Measurements from ENCODE around the gene KIF17.
"Not testable (repeated sequence)": the region's sequence is repeated elsewhere in the genome, so short reads cannot be mapped to it uniquely, and the experiment has no call there.

The KIF17 gene

DNA sequence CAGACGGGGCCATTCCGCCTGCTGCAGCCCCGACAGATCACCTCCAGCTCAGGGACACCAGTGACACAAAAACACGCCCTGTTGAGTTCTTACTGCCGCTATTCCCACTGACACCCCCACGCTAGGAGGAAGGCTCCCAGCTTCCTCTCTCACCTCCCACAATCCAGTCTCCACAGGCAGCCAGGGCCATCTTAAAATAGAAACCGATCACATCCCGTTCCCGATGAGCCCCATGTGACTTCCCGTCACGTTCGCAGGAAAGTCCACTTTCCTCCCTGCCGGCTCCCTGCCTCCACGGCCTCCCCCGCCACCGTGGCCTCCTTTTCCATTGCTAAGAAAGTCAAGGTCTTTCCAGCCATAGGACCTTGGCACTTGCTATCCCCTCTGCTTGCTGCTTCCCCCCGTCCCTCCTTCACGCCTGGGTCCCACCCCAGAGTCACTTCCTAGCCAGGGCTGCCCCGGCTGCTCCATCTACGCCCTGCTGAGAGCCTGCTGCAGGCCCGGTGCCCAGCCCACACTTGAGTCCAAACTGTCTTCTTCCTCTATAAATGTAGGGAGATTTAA is 32.6 kb downstream of the KIF17 start:
- no peak for DNase-seq

DNA sequence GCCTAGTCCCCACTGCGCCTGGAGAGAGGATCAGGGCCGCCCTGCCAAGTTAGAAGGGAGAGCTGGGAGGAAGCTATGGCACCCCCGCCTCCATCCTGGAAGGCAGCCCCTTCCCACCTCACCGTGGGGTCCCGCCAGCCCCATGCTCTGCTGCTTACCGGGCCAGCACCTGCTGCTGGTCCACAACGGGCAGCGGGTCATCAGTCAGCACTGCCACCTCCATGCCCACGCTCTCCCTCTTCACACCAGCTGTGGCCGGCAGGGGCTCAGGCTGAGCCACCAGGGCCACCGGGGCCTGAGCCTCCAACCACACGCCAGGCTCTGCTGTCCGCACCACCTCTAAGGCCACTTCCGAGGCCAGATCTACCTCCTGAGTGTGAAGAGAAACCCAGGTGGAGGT is 33.2 kb downstream of the KIF17 start:
- DNase-seq = no peak

DNA sequence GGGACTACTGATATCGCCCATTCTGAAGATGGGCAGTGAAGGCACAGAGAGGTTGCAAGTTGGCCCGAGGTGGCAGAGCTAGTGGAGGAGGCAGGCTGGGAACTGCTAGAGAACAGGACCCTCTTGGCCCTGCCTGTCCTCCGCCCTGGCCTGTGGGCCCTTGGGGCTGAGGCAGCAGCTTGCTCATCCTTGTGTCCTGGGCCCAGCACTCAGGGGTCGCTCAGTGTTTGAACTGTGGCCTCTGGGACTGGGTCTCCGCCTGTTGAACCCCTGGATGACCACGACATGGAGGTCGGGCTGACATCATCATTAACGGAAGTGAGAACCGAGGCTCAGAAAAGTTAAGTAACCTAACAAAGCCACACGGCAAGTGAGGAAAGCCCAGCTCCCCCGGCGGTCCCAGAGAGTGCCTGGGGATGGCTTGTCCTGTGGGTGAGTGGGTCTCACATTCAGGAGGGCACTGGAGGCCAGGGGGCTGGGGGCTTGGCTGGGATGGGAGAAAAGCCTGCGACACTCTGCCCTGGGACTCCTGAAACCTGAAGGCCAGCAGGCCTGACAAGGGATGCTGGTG is 33.7 kb downstream of the KIF17 start:
- no peak for DNase-seq

DNA sequence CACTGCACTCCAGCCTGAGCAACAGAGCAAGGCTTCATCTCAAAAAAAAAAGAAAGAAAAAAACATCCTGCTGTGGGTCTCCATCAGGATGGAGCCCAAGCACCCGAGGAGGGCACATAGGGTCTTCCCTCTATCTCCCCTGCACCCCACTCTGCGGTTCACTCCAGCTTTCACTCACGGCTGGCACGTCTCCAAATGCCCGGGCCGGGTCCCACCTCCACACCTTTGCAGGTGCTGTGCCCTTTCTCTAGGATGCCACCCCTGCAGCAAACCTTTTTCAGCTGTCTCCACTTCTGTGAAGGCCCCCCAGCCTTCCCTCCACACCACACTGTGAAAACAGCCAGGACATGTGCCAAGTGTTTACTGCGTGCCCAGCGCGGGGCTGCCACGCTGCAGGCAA is 34.2 kb downstream of the KIF17 start:
- no peak for DNase-seq

DNA sequence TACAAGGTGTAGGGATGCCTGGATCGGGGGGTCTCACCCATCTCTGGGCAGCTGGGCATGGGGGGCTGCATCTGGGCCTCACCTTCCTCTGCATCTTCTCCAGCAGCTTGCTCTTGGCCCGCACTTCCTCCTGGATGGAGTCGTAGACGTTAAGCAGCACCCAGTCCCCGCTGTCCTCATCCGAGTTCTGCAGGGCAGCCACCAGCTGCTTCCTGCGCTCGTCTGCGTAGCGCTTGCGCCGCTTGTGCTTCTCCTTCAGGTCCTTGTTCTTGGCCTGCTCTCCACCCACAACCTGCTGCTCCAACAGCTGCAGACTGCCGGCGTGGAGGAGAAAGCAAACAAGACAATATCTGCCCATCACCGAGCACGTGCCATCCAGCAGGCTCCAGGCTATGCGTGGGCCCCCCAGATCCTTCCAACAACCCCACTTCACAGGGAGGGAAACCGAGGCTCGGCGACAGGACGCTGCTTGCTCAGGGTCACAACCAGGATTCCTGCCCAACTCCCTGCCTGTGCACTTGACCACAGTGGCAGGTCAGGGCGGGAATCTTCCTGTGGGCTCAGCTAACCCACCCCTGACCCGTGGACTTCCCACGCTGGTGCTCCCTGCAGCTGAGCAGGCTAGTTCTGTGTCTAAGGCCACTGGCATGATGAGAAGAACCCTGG is 35.1 kb downstream of the KIF17 start:
- no peak for DNase-seq

DNA sequence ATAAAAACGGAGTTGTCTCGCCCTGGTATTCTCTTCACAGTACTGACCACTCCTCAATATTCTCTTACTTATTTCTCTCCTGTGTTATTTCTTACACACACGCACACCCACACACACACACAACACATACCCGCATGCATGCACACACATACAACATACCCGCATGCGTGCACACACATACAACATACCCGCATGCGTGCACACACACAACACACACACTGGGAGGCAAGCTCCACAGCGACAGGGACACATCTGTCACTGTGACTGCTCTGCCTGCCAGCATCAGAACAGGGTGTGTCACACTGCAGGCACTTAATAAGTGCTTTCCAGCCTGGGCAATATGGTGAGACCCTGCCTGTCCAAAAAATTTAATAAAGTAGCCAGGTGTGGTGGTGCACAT is 35.8 kb downstream of the KIF17 start:
- no peak for DNase-seq

- DNase-seq = no peak
These were observed 37.5 kb downstream of the KIF17 start for GRCh38 chr1:20680269-20680668.

DNA sequence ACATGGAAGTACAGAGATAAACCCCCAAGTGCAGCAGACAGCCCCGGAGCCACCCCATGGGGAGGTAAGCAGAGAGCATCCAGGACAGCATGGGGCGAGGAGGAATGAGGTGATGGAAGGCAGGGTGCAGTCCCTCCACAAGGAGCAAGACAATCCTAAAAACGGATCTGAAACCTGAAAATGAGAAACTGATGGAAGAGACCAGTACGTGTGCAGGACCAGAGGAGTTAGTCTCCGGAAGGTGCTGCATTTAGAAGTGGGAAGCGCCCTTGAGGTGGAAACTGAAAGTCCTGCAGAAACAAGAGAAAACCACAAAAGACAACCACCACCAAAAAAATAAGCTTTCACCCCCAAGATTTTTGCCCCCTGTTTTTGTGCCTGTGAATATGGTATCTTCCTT is 39.2 kb downstream of the KIF17 start:
- no peak for DNase-seq

DNA sequence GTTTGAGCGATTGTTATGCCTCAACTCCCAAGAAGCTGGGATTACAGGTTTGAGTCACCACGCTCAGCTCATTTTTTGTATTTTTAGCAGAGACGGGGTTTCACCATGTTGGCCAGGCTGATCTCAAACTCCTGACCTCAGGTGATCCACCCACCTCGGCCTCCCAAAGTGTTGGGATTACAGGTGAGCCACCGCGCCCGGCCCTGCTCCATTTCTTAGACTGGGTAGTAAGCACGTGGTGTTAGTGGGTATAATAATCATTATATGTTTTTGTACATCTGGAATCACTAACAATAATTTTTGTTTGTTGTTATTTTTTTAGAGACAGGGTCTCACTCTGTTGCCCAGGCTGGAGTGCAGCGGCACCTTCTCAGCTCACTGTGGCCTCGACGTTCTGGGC is 44.2 kb downstream of the KIF17 start:
- not testable (repeated sequence) for DNase-seq

DNA sequence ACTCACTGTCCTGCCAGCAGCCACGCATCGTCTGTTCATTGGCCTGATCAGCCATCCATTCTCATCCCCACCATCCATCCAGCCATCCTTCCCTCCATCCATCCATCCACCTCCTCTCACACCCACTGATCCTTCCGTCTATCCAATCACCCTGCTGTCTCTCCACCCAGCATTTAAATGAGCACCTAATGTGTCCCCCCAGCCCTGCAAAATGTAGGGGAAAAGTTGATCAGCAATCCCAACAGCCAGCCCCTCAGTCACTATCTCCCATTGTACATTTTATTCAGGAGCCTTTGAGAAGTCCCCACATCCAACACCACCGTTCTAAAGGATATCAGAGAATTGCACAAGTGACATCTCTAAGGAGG is 45.6 kb downstream of the KIF17 start:
- no peak for DNase-seq

- DNase-seq = no peak
These were observed 46.9 kb downstream of the KIF17 start for GRCh38 chr1:20670936-20671335.

DNA sequence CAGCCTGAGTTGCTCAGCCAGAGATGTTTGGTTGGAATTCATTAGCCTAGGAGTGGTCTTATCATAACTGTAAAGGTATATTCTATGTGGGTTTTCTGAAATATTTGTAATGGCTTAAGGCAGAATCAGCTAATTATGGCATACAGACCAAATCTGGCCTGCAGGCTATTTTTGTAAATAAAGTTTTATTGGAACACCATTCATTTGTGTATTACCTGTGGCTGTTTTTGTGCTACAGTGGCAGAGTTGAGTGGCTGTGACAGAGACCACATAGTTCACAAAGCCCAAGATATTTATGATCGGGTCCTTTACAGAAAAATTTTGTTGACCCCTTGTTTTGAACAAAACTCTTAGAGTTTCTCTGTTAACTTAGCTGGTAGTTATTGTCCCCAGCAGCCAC is 49.2 kb downstream of the KIF17 start:
- no peak for DNase-seq

DNA sequence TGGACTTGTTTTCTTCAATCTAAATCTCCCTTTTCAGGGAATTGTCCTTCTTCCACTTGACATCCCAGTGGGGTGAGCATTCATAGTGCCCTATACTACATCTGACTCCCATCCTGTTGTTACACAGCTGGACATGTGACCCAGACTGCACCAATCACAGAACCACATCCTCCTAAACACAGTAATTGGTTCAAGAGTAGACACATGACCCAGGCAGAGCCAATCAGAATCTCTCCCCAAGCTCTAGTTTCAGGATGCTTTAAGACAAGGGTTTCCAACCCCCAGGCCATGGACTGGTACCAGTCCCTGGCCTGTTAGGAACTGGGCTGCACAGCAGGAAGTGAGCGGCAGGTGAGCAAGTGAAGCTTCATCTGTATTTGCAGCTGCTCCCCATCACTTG is 51.0 kb downstream of the KIF17 start:
- DNase-seq = peak; percentile 24

DNA sequence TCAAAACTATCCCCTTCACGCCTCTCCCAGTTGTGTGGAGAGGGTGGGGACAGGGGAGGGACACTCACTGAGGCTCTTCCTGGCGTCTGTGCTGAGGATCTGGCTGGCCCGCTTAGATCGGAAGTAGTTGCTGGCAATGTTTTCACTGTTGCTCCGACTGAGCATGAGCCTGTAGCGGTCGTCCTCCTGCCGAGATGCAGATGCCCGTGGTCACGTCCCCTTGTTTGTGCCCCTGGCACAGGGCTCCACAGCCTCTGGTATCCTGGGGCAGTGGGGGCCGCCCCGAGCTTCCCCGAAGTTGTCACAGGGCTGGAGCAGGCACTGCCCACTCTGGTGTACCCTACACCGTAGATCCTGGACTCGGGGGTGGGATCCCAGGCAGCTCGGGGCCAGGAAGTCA is 51.7 kb downstream of the KIF17 start:
- no peak for DNase-seq

- DNase-seq = no peak
These were observed 52.1 kb downstream of the KIF17 start for GRCh38 chr1:20665726-20666125.

GRCh38 chr1:20663969-20664715 is 53.7 kb downstream of the KIF17 start:
- DNase-seq = no peak

DNA sequence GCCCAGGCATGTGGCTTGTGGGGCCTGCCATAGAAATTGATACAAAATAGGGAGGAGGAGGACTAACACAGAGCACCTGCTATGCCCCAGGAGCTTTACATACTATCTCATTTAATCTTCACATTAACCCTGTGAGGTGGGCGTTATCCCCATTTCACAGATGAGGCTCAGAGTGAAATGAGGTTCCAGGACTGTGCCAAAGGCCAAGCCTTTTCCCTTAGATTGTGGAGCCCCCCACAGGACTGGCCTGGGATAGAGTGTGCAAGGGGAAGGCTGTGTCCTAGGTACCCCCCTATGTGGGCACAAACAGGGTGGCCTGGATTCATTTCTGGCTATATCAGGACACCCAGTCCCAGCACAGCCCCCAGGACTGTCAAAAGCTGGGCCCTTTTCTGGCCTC is 54.4 kb downstream of the KIF17 start:
- DNase-seq = no peak

GRCh38 chr1:20662110-20662475 is 55.7 kb downstream of the KIF17 start:
- no peak for DNase-seq

DNA sequence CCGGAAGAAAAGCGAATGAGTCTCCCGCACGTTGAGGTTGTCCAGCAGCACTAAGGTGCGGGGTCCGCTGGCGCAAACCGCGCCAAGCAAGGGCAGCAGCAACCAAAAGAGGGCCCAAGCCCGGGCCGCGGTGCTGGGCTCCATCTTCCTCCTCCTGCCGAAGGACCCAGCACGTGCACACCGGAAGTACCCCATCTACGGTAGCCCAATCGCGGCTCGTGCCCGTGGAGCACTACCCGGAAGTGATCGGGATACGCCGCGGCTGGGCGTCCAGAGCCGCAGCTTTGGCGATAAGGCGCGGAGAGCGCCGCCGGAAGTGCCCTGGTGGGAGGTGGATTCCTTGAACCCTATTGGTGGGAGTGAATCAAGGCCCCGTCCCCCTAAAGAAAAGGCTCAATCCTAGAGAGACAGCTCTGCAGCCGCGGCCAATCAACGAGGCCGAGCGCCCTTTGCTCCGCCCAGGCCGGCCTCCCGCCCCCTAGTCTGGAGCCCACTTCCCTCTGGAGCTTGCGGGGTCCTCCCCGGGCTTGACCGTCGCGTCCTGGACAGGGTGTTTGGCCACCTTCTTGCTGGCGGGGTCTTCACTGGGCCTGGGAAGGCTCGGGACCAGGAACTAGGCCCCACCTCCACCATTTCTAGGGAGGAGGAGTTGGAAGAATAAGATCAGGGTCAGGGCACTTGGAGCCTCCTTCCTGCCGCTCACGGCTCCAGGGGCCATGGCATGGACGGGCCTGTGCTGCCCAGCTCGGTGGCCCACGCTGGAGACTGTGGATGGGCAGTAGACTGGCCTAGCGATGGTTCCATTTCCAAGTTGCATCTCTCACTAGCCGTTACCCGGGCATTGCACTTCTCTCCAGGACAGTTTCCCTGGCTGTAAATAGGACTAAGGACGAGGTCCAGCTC is 56.3 kb downstream of the KIF17 start, which contains the start of gene DDOST:
Gene DDOST, minus strand, starts transcription at position 163 of the 903 bp plus-strand sequence. Its CDS starts 19 bp downstream, at position 144.
- peak; percentile 98 for DNase-seq

- peak; percentile 22 for DNase-seq
These were observed 57.0 kb downstream of the KIF17 start for GRCh38 chr1:20660847-20661206.

DNA sequence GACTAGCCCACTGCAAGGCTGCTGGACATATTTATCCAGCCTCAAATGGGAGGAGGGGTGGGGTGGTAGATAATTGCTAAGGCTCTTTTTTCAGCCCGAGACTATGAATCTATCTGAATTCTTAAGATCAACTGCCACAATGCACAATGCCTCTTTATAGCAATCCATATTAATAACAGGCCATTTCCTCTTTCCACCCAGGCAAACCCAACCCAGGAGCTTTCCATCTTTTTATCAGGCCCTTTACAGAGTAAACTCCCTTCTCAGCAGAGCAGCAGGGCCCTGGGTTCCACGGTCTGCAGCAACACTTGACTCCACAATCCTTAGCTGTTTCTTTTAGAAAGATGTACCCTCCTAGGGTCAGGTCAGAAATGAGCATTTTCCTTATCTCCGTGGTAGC is 57.4 kb downstream of the KIF17 start:
- DNase-seq = no peak

DNA sequence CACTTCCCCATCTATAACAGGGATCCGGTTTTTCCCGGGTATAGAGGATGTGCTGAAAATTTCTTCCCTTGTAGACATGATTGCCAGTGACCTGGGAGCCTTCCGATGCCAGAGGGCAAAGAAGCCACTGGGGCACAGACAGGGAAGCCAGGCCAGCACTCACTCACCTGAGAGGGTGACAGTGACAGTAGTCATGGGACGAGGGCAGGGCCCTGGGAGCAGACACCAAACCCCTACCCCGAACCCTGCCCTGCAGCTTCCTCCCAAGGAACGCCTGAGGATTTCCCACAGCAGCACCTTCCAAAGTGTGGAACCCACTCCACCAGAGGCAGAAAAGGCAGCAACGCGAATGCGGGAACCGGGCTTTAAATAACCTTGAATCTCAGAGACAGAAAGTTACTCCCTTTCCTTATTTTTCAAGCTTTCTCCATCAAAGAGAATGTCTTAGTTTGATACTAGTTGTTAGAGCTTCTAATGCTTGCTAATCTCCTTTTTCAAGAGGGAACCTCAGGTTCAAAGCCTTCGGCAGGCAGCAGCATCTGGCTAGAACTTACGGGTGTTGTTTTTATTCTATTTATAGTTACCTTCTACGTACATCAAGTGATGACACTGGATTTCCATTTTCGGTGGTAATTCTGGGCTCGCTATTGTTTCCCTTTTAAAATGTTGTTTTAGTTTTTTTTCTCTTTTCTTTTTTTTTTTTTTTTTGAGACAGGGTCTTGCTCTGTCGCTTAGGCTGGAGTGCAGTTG is 59.5 kb downstream of the KIF17 start:
- no peak for DNase-seq

Data from stimulated activated CD4-positive, alpha-beta T cell treated with anti-CD3 and anti-CD28 coated beads, Interleukin-15, amount 100 ng/mL, for 24 hours (primary cell).